KMS-11 (cell line): Measurements from ENCODE around the gene DSE.

Experiments
- H2AFZ ChIP-seq: fragments of 200-600 bp; sonication (generic); 2 replicates; pipeline ENCODE4 v1.6.1; 2016; ENCODE audit warnings: antibody characterized with exemption, mixed run types, low read depth
- H3K27ac ChIP-seq: fragments of 200-600 bp; sonication (generic); 2 replicates; pipeline ENCODE4 v1.6.1; 2016; ENCODE audit warnings: mild to moderate bottlenecking, mixed run types
- H3K27me3 ChIP-seq: fragments of 200-600 bp; sonication (generic); 2 replicates; pipeline ENCODE4 v1.6.1; 2017; ENCODE audit warnings: mild to moderate bottlenecking, low read depth, mixed run types, moderate library complexity; ENCODE audit not compliant: insufficient read depth
- H3K36me3 ChIP-seq: fragments of 200-600 bp; sonication (generic); 2 replicates; pipeline ENCODE4 v1.6.1; 2017; ENCODE audit warnings: mild to moderate bottlenecking, mixed run types; ENCODE audit not compliant: insufficient read depth
- H3K4me1 ChIP-seq: fragments of 200-600 bp; sonication (generic); 2 replicates; pipeline ENCODE4 v1.6.1; 2016; ENCODE audit warnings: mild to moderate bottlenecking, low read depth, mixed run types; ENCODE audit not compliant: poor library complexity, severe bottlenecking
- H3K4me2 ChIP-seq: fragments of 200-600 bp; sonication (generic); 2 replicates; pipeline ENCODE4 v1.7.0; 2016; ENCODE audit warnings: mild to moderate bottlenecking, mixed run types
- H3K4me3 ChIP-seq: fragments of 200-600 bp; sonication (generic); IDR thresholded peaks from 2 replicates; pipeline ENCODE4 v1.6.1; 2017; ENCODE audit warnings: low read depth, low read length, mixed read lengths; ENCODE audit not compliant: insufficient read depth
- H3K79me2 ChIP-seq: fragments of 200-600 bp; sonication (generic); 2 replicates; pipeline ENCODE4 v1.6.1; 2016; ENCODE audit warnings: low read depth, mixed run types; ENCODE audit not compliant: insufficient read depth
- H3K9ac ChIP-seq: fragments of 200-600 bp; sonication (generic); 2 replicates; pipeline ENCODE4 v1.6.1; 2016; ENCODE audit warnings: mild to moderate bottlenecking, mixed run types
- H4K20me1 ChIP-seq: fragments of 200-600 bp; sonication (generic); 2 replicates; pipeline ENCODE4 v1.6.1; 2016; ENCODE audit warnings: mild to moderate bottlenecking, mixed run types; ENCODE audit not compliant: insufficient read depth
- TF ChIP-seq, protein P1 (sequence below): fragments of 200-600 bp; sonication (generic); conservative IDR thresholded peaks from 2 replicates; pipeline ENCODE4 v1.6.1; 2017; ENCODE audit warnings: low read depth, mild to moderate bottlenecking, antibody characterized with exemption, low read length, moderate library complexity, mixed read lengths

DSE gene

GRCh38 chr6:116326996-116327395 lies 43.8 kb upstream of the DSE start:
- Histone ChIP-seq H3K79me2 (no peaks in the 10 kb centered on the region), H3K4me2 (no peak overlapping the region), H3K27ac (no peak overlapping the region), H2AFZ (no peak overlapping the region), H3K4me3 (no peak overlapping the region), H3K9ac (no peak overlapping the region), H3K4me1 (no peaks in the 10 kb centered on the region), H3K27me3 (no peaks in the 10 kb centered on the region), H4K20me1 (no peaks in the 10 kb centered on the region), H3K36me3 (no peaks in the 10 kb centered on the region)
- TF ChIP-seq, protein P1, sequence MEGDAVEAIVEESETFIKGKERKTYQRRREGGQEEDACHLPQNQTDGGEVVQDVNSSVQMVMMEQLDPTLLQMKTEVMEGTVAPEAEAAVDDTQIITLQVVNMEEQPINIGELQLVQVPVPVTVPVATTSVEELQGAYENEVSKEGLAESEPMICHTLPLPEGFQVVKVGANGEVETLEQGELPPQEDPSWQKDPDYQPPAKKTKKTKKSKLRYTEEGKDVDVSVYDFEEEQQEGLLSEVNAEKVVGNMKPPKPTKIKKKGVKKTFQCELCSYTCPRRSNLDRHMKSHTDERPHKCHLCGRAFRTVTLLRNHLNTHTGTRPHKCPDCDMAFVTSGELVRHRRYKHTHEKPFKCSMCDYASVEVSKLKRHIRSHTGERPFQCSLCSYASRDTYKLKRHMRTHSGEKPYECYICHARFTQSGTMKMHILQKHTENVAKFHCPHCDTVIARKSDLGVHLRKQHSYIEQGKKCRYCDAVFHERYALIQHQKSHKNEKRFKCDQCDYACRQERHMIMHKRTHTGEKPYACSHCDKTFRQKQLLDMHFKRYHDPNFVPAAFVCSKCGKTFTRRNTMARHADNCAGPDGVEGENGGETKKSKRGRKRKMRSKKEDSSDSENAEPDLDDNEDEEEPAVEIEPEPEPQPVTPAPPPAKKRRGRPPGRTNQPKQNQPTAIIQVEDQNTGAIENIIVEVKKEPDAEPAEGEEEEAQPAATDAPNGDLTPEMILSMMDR: no peak

GRCh38 chr6:116327803-116328527 lies 42.8 kb upstream of the DSE start:
- Histone ChIP-seq H3K4me2 (no peak overlapping the region), H2AFZ (no peak overlapping the region), H4K20me1 (no peaks in the 10 kb centered on the region), H3K27ac (no peak overlapping the region), H3K4me3 (no peak overlapping the region), H3K79me2 (no peaks in the 10 kb centered on the region), H3K27me3 (no peaks in the 10 kb centered on the region), H3K4me1 (no peaks in the 10 kb centered on the region), H3K36me3 (no peaks in the 10 kb centered on the region), H3K9ac (no peak overlapping the region)
- TF ChIP-seq, protein P1: no peak

DNA sequence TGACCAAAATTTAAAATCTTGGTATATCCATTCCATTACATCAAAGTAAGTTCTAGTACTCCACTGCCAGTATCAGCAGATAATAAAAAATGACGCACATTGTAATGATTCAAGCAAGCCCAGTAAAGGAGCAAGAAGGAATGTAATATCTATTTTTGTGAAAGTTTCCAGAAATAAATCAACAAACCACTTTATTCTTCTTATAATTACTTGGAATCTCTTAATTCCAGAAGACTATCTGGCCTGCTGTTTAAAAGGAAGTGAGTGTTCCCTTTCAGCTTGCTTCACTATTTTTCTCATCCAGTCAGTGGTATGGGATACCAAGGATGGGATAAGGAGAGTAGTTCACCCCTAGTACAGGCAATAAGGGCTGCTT lies 42.2 kb upstream of the DSE start:
- no peak overlapping the region for H3K4me3 ChIP-seq

GRCh38 chr6:116329156-116329555 lies 41.6 kb upstream of the DSE start:
- Histone ChIP-seq H3K9ac (no peak overlapping the region), H3K27me3 (no peaks in the 10 kb centered on the region), H4K20me1 (no peaks in the 10 kb centered on the region), H3K4me3 (no peak overlapping the region), H3K27ac (no peak overlapping the region), H2AFZ (no peak overlapping the region), H3K4me2 (no peak overlapping the region), H3K4me1 (no peaks in the 10 kb centered on the region), H3K36me3 (no peaks in the 10 kb centered on the region), H3K79me2 (no peaks in the 10 kb centered on the region)
- TF ChIP-seq, protein P1: no peak

More for the DNA sequence above, 42.2 kb upstream of the DSE start:
- no peak overlapping the region for H2AFZ ChIP-seq
- H3K4me2 ChIP-seq: no peak overlapping the region
- no peaks in the 10 kb centered on the region for H3K79me2 ChIP-seq
- no peaks in the 10 kb centered on the region for H3K27me3 ChIP-seq
- no peak overlapping the region for H3K9ac ChIP-seq
- H4K20me1 ChIP-seq: no peaks in the 10 kb centered on the region
- H3K27ac ChIP-seq: no peak overlapping the region
- no peaks in the 10 kb centered on the region for H3K36me3 ChIP-seq
- no peaks in the 10 kb centered on the region for H3K4me1 ChIP-seq
- TF ChIP-seq, protein P1: no peak
